Measurements from ENCODE around the gene ECT2L.

DNA sequence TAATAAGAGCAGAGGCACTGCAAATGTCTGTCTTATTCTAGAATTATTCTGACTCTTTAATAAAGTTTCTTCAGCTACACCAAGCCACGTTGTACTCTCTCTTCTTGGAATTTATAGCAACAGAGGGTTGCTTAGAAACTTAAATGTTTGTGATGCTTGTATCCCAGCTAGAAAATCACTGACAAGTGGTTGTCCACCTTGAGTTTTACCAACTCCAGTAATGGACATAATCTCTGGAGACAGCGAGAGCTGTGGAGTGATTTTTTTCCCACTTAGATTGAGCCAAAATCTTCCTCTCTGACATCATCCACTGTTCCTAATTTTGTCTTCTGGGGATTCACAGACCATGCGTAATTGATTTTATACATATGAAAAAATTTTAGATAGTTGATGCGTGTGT is 8.0 kb downstream of the ECT2L start:
- TF ChIP-seq CTCF (conservative IDR thresholded peaks at IDR 0.05), result no peak
- TF ChIP-seq EZH2 (IDR thresholded peaks at IDR 0.05; ENCODE audit: low read depth), result no peak

Data from PC-9 (cell line).